CD4-positive, alpha-beta memory T cell (primary cell): ENCODE results near the gene ARHGAP22. TPM values are rescaled to one million over a fixed set of nuclear protein-coding genes. Genes with fewer than 3 reads are reported as not detected.

Source experiments
- CTCF ChIA-PET: fragments of 350-600 bp; sonication (Branson Sonifier 250); formaldehyde crosslinking; loops from one replicate; lab custom pipeline; 2021; ENCODE audit warnings: inconsistent platforms; ENCODE audit not compliant: partially characterized antibody; lab: Charles Lee
- POLR2A ChIA-PET: fragments of 350-600 bp; sonication (Branson Sonifier 250); formaldehyde crosslinking; loops from one replicate; lab custom pipeline; 2021; ENCODE audit not compliant: partially characterized antibody; lab: Charles Lee
- DNase-seq, 5 donors: peaks; one replicate each; pipeline versions ENCODE4 v3.0.0 to v3.0.0-alpha.2; 2020 to 2022; ENCODE audit warnings: mixed read lengths in 1 of 5
- H3K27ac ChIP-seq: one replicate; pipeline ENCODE4 v1.7.0; 2013; ENCODE audit warnings: low read depth, low read length
- H3K27me3 ChIP-seq: 2 replicates; pipeline ENCODE4 v1.7.0; 2013; ENCODE audit warnings: mild to moderate bottlenecking, low read length, moderate library complexity; ENCODE audit not compliant: insufficient read depth
- H3K36me3 ChIP-seq: 2 replicates; pipeline ENCODE4 v1.7.0; 2013; ENCODE audit warnings: mild to moderate bottlenecking, low read length, moderate library complexity; ENCODE audit not compliant: insufficient read depth
- H3K4me1 ChIP-seq: 2 replicates; pipeline ENCODE4 v1.7.0; 2013; ENCODE audit warnings: mild to moderate bottlenecking, low read length, moderate library complexity; ENCODE audit not compliant: insufficient read depth
- H3K4me3 ChIP-seq, 2 donors: one replicate each; pipeline ENCODE4 v1.7.0; 2013; ENCODE audit warnings: low read length in 2 of 2, mild to moderate bottlenecking in 1 of 2
- H3K9me3 ChIP-seq, 2 donors: one replicate each; pipeline ENCODE4 v1.7.0; 2013; ENCODE audit warnings: low read length in 2 of 2, control low read depth in 1 of 2; ENCODE audit not compliant: control insufficient read depth in 1 of 2
- H3K27ac Mint-ChIP-seq, 7 donors: one replicate each; pipeline ENCODE4 v1.8.0; 2020 to 2021; ENCODE audit warnings: mixed read lengths in 7 of 7, mild to moderate bottlenecking in 6 of 7, inconsistent platforms in 3 of 7, moderate library complexity in 3 of 7
- H3K27me3 Mint-ChIP-seq, 2 donors: one replicate each; pipeline ENCODE4 v1.8.0; 2020 to 2021; ENCODE audit warnings: mixed read lengths in 2 of 2
- H3K36me3 Mint-ChIP-seq, 2 donors: one replicate each; pipeline ENCODE4 v1.8.0; 2020 to 2021; ENCODE audit warnings: mixed read lengths in 2 of 2, inconsistent platforms in 1 of 2, mild to moderate bottlenecking in 1 of 2
- H3K4me1 Mint-ChIP-seq, 4 donors: one replicate each; pipeline ENCODE4 v1.8.0; 2020 to 2021; ENCODE audit warnings: mixed read lengths in 4 of 4, mild to moderate bottlenecking in 1 of 4
- H3K4me3 Mint-ChIP-seq, 8 donors: one replicate each; pipeline ENCODE4 v1.8.0; 2020 to 2021; ENCODE audit warnings: mixed read lengths in 8 of 8, mild to moderate bottlenecking in 7 of 8, moderate library complexity in 6 of 8, inconsistent platforms in 3 of 8
- H3K9me3 Mint-ChIP-seq, 8 donors: one replicate each; pipeline ENCODE4 v1.8.0; 2020 to 2021; ENCODE audit warnings: mixed read lengths in 8 of 8, mild to moderate bottlenecking in 5 of 8, inconsistent platforms in 3 of 8, moderate library complexity in 1 of 8
- intact Hi-C: fragments of 100-400 bp; cut with micrococcal nuclease; formaldehyde crosslinking; loops from one replicate; pipeline ENCODE4 v1.15.1; 2023
- polyA plus RNA-seq, 2 donors: library from polyadenylated mRNA; unstranded; fragments of 300-500 nt; fragmentation: Illumina TruSeq; gene quantifications; one replicate each; pipeline ENCODE4 v1.2.3, GENCODE V29; 2021
- total RNA-seq, 2 experiments: library from RNA; stranded (reverse); gene quantifications; one replicate each; pipeline ENCODE4 v1.2.3, GENCODE V29; 2021

Gene ARHGAP22
- total and polyA plus RNA-seq, 4 experiments from 2014 or later: 0.20 to 0.83 TPM; not detected in 2

GRCh38 chr10:48439581-48440041 is 165.3 kb downstream of the ARHGAP22 start:
- Mint-ChIP-seq H3K4me1 (no peaks in the 10 kb centered on the region), H3K9me3 (no peaks in the 10 kb centered on the region), H3K4me3 (no peak overlapping the region), H3K27ac (no peak overlapping the region), H3K27me3 (no peaks in the 10 kb centered on the region), H3K36me3 (peaks cover 13 to 14% of the 10 kb centered on the region in 2 donors)
- Histone ChIP-seq H3K9me3 (no peaks in the 10 kb centered on the region), H3K4me1 (no peaks in the 10 kb centered on the region), H3K36me3 (peaks cover 2% of the 10 kb centered on the region), H3K27ac (no peak overlapping the region), H3K27me3 (no peaks in the 10 kb centered on the region), H3K4me3 (no peak overlapping the region)
- intact Hi-C loops: no loop called here
- ChIA-PET POLR2A (no interaction called here), CTCF (no interaction called here)
- DNase-seq: no peak

- no peak for DNase-seq
- Mint-ChIP-seq H3K36me3 (peaks cover 17 to 18% of the 10 kb centered on the region in 2 donors), H3K4me3 (no peak overlapping the region), H3K9me3 (no peaks in the 10 kb centered on the region), H3K4me1 (no peaks in the 10 kb centered on the region), H3K27ac (no peak overlapping the region), H3K27me3 (no peaks in the 10 kb centered on the region)
- no peaks in the 10 kb centered on the region for H3K27me3 ChIP-seq
- ChIA-PET POLR2A (no interaction called here), CTCF (no interaction called here)
- intact Hi-C loops: no loop called here
- H3K4me1 ChIP-seq: no peaks in the 10 kb centered on the region
- no peak overlapping the region for H3K4me3 ChIP-seq
- H3K9me3 ChIP-seq: no peaks in the 10 kb centered on the region
- peaks cover 5% of the 10 kb centered on the region for H3K36me3 ChIP-seq
- H3K27ac ChIP-seq: no peak overlapping the region
These were observed 165.8 kb downstream of the ARHGAP22 start for GRCh38 chr10:48439031-48439430.

GRCh38 chr10:48437546-48437945 is 167.3 kb downstream of the ARHGAP22 start:
- DNase-seq: no peak
- CTCF ChIA-PET: no interaction called here
- Mint-ChIP-seq H3K27me3 (no peaks in the 10 kb centered on the region), H3K4me1 (no peaks in the 10 kb centered on the region), H3K9me3 (no peaks in the 10 kb centered on the region), H3K36me3 (peaks cover 23 to 27% of the 10 kb centered on the region in 2 donors), H3K4me3 (no peak overlapping the region), H3K27ac (peak overlapping the region in 2 of 7 donors; percentile 17 to 34)
- POLR2A ChIA-PET: no interaction called here
- no peak overlapping the region for H3K27ac ChIP-seq
- H3K27me3 ChIP-seq: no peaks in the 10 kb centered on the region
- intact Hi-C loops: no loop called here
- peaks cover 5% of the 10 kb centered on the region for H3K36me3 ChIP-seq
- no peak overlapping the region for H3K4me3 ChIP-seq
- no peaks in the 10 kb centered on the region for H3K4me1 ChIP-seq
- no peaks in the 10 kb centered on the region for H3K9me3 ChIP-seq

GRCh38 chr10:48431871-48432270 is 173.0 kb downstream of the ARHGAP22 start:
- POLR2A ChIA-PET: no interaction called here
- no peak overlapping the region for H3K27ac ChIP-seq
- Mint-ChIP-seq H3K27me3 (no peaks in the 10 kb centered on the region), H3K4me3 (no peak overlapping the region), H3K27ac (peak overlapping the region in 1 of 7 donors; percentile 42), H3K4me1 (no peaks in the 10 kb centered on the region), H3K9me3 (no peaks in the 10 kb centered on the region), H3K36me3 (peaks cover 46 to 53% of the 10 kb centered on the region in 2 donors)
- no peaks in the 10 kb centered on the region for H3K4me1 ChIP-seq
- intact Hi-C loops: no loop called here
- CTCF ChIA-PET: no interaction called here
- H3K36me3 ChIP-seq: peaks cover 6% of the 10 kb centered on the region
- H3K27me3 ChIP-seq: no peaks in the 10 kb centered on the region
- DNase-seq: no peak
- H3K4me3 ChIP-seq: no peak overlapping the region
- H3K9me3 ChIP-seq: no peaks in the 10 kb centered on the region

GRCh38 chr10:48430402-48430993 is 174.4 kb downstream of the ARHGAP22 start:
- no peaks in the 10 kb centered on the region for H3K9me3 ChIP-seq
- POLR2A ChIA-PET: no interaction called here
- CTCF ChIA-PET: no interaction called here
- no peaks in the 10 kb centered on the region for H3K9me3 Mint-ChIP-seq
- H3K4me3 ChIP-seq: no peak overlapping the region
- peaks cover 52 to 58% of the 10 kb centered on the region in 2 donors for H3K36me3 Mint-ChIP-seq
- no peak overlapping the region for H3K4me3 Mint-ChIP-seq
- H3K4me1 ChIP-seq: no peaks in the 10 kb centered on the region
- H3K27ac Mint-ChIP-seq: peak overlapping the region in 1 of 7 donors; percentile 36
- intact Hi-C loops: no loop called here
- H3K36me3 ChIP-seq: peaks cover 10% of the 10 kb centered on the region
- no peaks in the 10 kb centered on the region for H3K4me1 Mint-ChIP-seq
- no peak for DNase-seq
- no peak overlapping the region for H3K27ac ChIP-seq
- no peaks in the 10 kb centered on the region for H3K27me3 Mint-ChIP-seq
- H3K27me3 ChIP-seq: no peaks in the 10 kb centered on the region

GRCh38 chr10:48429309-48429708 is 175.6 kb downstream of the ARHGAP22 start:
- no peaks in the 10 kb centered on the region for H3K27me3 Mint-ChIP-seq
- no peak overlapping the region for H3K27ac ChIP-seq
- DNase-seq: no peak
- ChIA-PET POLR2A (no interaction called here), CTCF (no interaction called here)
- no peaks in the 10 kb centered on the region for H3K9me3 ChIP-seq
- H3K4me3 Mint-ChIP-seq: no peak overlapping the region
- no peaks in the 10 kb centered on the region for H3K27me3 ChIP-seq
- intact Hi-C loops: no loop called here
- no peaks in the 10 kb centered on the region for H3K4me1 ChIP-seq
- H3K4me1 Mint-ChIP-seq: no peaks in the 10 kb centered on the region
- no peak overlapping the region for H3K27ac Mint-ChIP-seq
- no peak overlapping the region for H3K4me3 ChIP-seq
- peaks cover 5% of the 10 kb centered on the region for H3K36me3 ChIP-seq
- peaks cover 49 to 54% of the 10 kb centered on the region in 2 donors for H3K36me3 Mint-ChIP-seq
- H3K9me3 Mint-ChIP-seq: no peaks in the 10 kb centered on the region

- no peaks in the 10 kb centered on the region for H3K4me1 Mint-ChIP-seq
- intact Hi-C loops: no loop called here
- CTCF ChIA-PET: no interaction called here
- POLR2A ChIA-PET: no interaction called here
- no peak overlapping the region for H3K4me3 Mint-ChIP-seq
- no peaks in the 10 kb centered on the region for H3K9me3 Mint-ChIP-seq
- Histone ChIP-seq H3K4me1 (no peaks in the 10 kb centered on the region), H3K4me3 (no peak overlapping the region), H3K27me3 (no peaks in the 10 kb centered on the region), H3K36me3 (peaks cover 4% of the 10 kb centered on the region), H3K27ac (no peak overlapping the region), H3K9me3 (no peaks in the 10 kb centered on the region)
- no peaks in the 10 kb centered on the region for H3K27me3 Mint-ChIP-seq
- H3K27ac Mint-ChIP-seq: no peak overlapping the region
- DNase-seq: no peak
- peaks cover 47 to 52% of the 10 kb centered on the region in 2 donors for H3K36me3 Mint-ChIP-seq
These were observed 176.0 kb downstream of the ARHGAP22 start for GRCh38 chr10:48428896-48429295.
